ENCODE results near the gene PARD3.

PARD3 gene

DNA sequence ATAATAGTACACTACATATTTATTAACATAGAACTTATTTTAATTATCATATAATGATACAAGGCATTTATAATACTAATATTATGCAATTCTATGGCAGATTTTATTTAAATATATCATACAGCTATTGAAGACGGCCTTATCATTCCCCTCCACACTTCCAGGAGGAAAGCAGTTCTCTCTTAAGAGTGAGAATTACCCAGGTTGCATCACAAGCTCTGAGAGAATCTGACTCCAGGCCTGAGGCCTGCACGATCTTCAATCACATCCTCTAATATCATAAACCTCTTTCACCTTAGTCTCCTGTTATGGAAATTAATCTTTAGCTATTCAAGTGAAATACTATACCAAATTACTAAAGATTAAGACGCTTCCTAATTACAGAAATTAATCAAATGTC is 564.4 kb downstream of the PARD3 start:
- WGBS (ENCODE audit: extremely low coverage, insufficient coverage, insufficient read length) = no CpG with 5 or more reads among the region's 3 CpGs
- H3K27ac ChIP-seq (ENCODE audit: low read depth, low read length) = no peak overlapping the region
- H3K27me3 ChIP-seq (ENCODE audit: insufficient read depth, low read length) = no peaks in the 10 kb centered on the region

DNA sequence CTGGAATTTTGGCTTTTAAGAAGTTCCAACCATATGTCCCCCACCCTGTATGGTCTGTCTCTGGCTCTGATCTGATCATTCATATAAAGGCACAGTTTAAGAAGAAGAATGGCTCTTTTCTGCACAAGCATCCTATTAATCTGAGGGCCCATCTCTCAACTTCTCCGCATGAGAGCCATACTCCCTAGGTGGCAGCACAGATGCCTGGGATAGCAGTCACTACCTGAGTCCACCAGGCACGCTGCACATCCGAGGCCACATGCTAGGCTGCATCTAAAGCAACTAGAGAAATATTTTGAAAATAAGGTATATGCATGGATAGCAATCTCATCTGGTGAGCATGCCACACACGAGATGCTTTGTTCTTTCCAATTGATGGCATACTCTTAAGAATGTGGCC is 565.5 kb downstream of the PARD3 start:
- Histone ChIP-seq H3K4me2 (ENCODE audit: low read length) (no peak overlapping the region), H3K27me3 (ENCODE audit: insufficient read depth, low read length) (no peaks in the 10 kb centered on the region), H3K4me3 (ENCODE audit: low read depth, low read length) (no peak overlapping the region), H3K27ac (ENCODE audit: low read depth, low read length) (no peak overlapping the region), H3K9ac (ENCODE audit: low read length) (no peak overlapping the region), H3K9me3 (ENCODE audit: insufficient read depth, low read depth, low read length) (no peaks in the 10 kb centered on the region), H3K18ac (ENCODE audit: low read length) (no peak overlapping the region), H3K4ac (ENCODE audit: low read depth, low read length) (no peak overlapping the region), H4K12ac (ENCODE audit: low read depth, low read length) (no peak overlapping the region), H2AK5ac (ENCODE audit: low read length) (no peak overlapping the region), H4K91ac (ENCODE audit: low read depth, low read length) (no peak overlapping the region), H3K36me3 (ENCODE audit: control insufficient read depth in 1 of 2, insufficient read depth in 2 of 2, low read length in 2 of 2) (no peaks in the 10 kb centered on the region), H4K8ac (ENCODE audit: low read depth, low read length) (no peak overlapping the region), H3K79me2 (ENCODE audit: control insufficient read depth, insufficient read depth, low read length, poor library complexity) (no peaks in the 10 kb centered on the region), H3K23ac (ENCODE audit: low read length) (no peak overlapping the region), H3K4me1 (ENCODE audit: control insufficient read depth in 1 of 2, insufficient read depth in 2 of 2, low read length in 2 of 2) (no peaks in the 10 kb centered on the region), H3K14ac (ENCODE audit: low read length) (no peak overlapping the region), H2BK5ac (ENCODE audit: low read depth, low read length, poor library complexity) (no peak overlapping the region), H2AFZ (ENCODE audit: insufficient read depth, low read length, poor library complexity) (no peak overlapping the region), H2BK120ac (ENCODE audit: insufficient read depth, low read length, poor library complexity) (no peak overlapping the region), H3K79me1 (ENCODE audit: low read length) (no peaks in the 10 kb centered on the region), H2BK12ac (ENCODE audit: low read length) (no peak overlapping the region)
- WGBS (ENCODE audit: extremely low coverage, insufficient coverage, insufficient read length) = no CpG with 5 or more reads among the region's 4 CpGs
- DNase-seq = no peak

More for the DNA sequence above, 564.4 kb downstream of the PARD3 start:
- Histone ChIP-seq H3K14ac (ENCODE audit: low read length) (no peak overlapping the region), H3K23ac (ENCODE audit: low read length) (no peak overlapping the region), H2AK5ac (ENCODE audit: low read length) (no peak overlapping the region), H3K18ac (ENCODE audit: low read length) (no peak overlapping the region), H3K79me2 (ENCODE audit: control insufficient read depth, insufficient read depth, low read length, poor library complexity) (no peaks in the 10 kb centered on the region), H3K36me3 (ENCODE audit: control insufficient read depth in 1 of 2, insufficient read depth in 2 of 2, low read length in 2 of 2) (no peaks in the 10 kb centered on the region), H4K91ac (ENCODE audit: low read depth, low read length) (no peak overlapping the region), H3K9me3 (ENCODE audit: insufficient read depth, low read depth, low read length) (no peaks in the 10 kb centered on the region), H4K8ac (ENCODE audit: low read depth, low read length) (no peak overlapping the region), H2AFZ (ENCODE audit: insufficient read depth, low read length, poor library complexity) (no peak overlapping the region), H4K12ac (ENCODE audit: low read depth, low read length) (no peak overlapping the region), H3K4me2 (ENCODE audit: low read length) (no peak overlapping the region), H3K4me1 (ENCODE audit: control insufficient read depth in 1 of 2, insufficient read depth in 2 of 2, low read length in 2 of 2) (no peaks in the 10 kb centered on the region), H3K79me1 (ENCODE audit: low read length) (no peaks in the 10 kb centered on the region), H2BK12ac (ENCODE audit: low read length) (no peak overlapping the region), H2BK120ac (ENCODE audit: insufficient read depth, low read length, poor library complexity) (no peak overlapping the region), H2BK5ac (ENCODE audit: low read depth, low read length, poor library complexity) (no peak overlapping the region), H3K4ac (ENCODE audit: low read depth, low read length) (no peak overlapping the region), H3K4me3 (ENCODE audit: low read depth, low read length) (no peak overlapping the region), H3K9ac (ENCODE audit: low read length) (no peak overlapping the region)
- no peak for DNase-seq

DNA sequence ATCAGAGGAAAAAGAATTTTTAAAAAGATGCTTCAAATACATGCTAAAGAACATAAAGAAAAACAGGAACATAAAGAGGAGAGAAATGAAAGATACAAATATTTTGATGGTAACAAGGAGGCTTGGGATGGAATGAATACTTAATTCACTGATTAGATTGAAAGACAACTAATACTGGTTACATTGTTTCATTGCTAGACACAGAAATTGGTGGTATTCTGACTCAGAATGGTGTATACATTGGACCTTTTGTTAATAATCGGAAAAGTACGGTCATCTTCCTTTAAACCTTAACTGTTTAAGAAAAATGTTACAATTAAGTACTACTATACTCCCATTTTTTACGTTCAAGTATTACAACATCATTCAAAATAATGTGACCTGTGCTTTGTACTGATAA is 567.5 kb downstream of the PARD3 start:
- Histone ChIP-seq H3K27ac (ENCODE audit: low read depth, low read length) (no peak overlapping the region), H3K79me1 (ENCODE audit: low read length) (no peaks in the 10 kb centered on the region), H2BK120ac (ENCODE audit: insufficient read depth, low read length, poor library complexity) (no peak overlapping the region), H3K4me3 (ENCODE audit: low read depth, low read length) (no peak overlapping the region), H2AFZ (ENCODE audit: insufficient read depth, low read length, poor library complexity) (no peak overlapping the region), H3K9me3 (ENCODE audit: insufficient read depth, low read depth, low read length) (no peaks in the 10 kb centered on the region), H3K23ac (ENCODE audit: low read length) (no peak overlapping the region), H4K91ac (ENCODE audit: low read depth, low read length) (no peak overlapping the region), H3K4me2 (ENCODE audit: low read length) (no peak overlapping the region), H3K4me1 (ENCODE audit: control insufficient read depth in 1 of 2, insufficient read depth in 2 of 2, low read length in 2 of 2) (no peaks in the 10 kb centered on the region), H3K18ac (ENCODE audit: low read length) (no peak overlapping the region), H3K9ac (ENCODE audit: low read length) (no peak overlapping the region), H3K36me3 (ENCODE audit: control insufficient read depth in 1 of 2, insufficient read depth in 2 of 2, low read length in 2 of 2) (no peaks in the 10 kb centered on the region), H3K4ac (ENCODE audit: low read depth, low read length) (no peak overlapping the region), H2BK12ac (ENCODE audit: low read length) (no peak overlapping the region), H2BK5ac (ENCODE audit: low read depth, low read length, poor library complexity) (no peak overlapping the region), H3K14ac (ENCODE audit: low read length) (no peak overlapping the region), H3K27me3 (ENCODE audit: insufficient read depth, low read length) (no peaks in the 10 kb centered on the region), H3K79me2 (ENCODE audit: control insufficient read depth, insufficient read depth, low read length, poor library complexity) (no peaks in the 10 kb centered on the region), H4K12ac (ENCODE audit: low read depth, low read length) (no peak overlapping the region), H4K8ac (ENCODE audit: low read depth, low read length) (no peak overlapping the region), H2AK5ac (ENCODE audit: low read length) (no peak overlapping the region)
- no CpG with 5 or more reads among the region's 3 CpGs for WGBS (ENCODE audit: extremely low coverage, insufficient coverage, insufficient read length)
- no peak for DNase-seq

DNA sequence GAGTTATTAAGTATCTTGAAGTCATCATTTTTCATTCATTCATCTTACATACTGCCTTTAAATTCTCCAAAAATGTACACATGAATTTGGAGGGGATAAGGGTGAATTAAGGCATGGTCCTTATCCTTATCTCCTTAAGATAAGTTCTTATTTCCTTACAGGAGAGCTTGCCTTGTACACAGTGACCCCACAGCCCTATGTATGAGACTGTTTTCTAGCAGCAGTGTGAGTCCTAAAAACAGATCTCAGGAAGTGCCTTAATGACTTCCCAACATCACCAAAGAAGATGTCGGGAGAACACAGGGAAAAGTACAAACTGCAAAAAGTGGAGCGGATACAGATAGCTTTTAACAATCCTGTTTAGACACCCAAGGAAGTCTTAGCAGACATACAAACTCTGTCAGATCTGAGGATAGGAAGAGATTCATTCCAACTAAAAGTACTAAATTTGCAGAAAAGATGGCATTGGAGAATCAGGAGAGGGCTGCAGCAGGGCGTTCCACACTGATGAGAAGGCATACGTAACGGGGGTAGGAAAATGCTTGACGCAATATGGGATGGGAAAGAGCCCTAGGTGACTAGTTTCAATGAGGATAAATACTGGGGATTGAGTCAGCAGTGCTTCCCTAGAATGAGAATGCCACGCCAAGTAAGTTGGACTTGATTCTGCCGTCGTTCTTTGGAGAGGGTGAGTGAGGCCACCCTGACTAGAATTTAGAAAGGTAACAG is 570.2 kb downstream of the PARD3 start:
- no peak overlapping the region for H3K27ac ChIP-seq (ENCODE audit: low read depth, low read length)
- H3K4me1 ChIP-seq (ENCODE audit: control insufficient read depth in 1 of 2, insufficient read depth in 2 of 2, low read length in 2 of 2) = no peaks in the 10 kb centered on the region
- no peak overlapping the region for H4K12ac ChIP-seq (ENCODE audit: low read depth, low read length)
- H2AFZ ChIP-seq (ENCODE audit: insufficient read depth, low read length, poor library complexity) = no peak overlapping the region
- no peaks in the 10 kb centered on the region for H3K36me3 ChIP-seq (ENCODE audit: control insufficient read depth in 1 of 2, insufficient read depth in 2 of 2, low read length in 2 of 2)
- H3K14ac ChIP-seq (ENCODE audit: low read length) = no peak overlapping the region
- no peak overlapping the region for H4K91ac ChIP-seq (ENCODE audit: low read depth, low read length)
- H3K79me2 ChIP-seq (ENCODE audit: control insufficient read depth, insufficient read depth, low read length, poor library complexity) = no peaks in the 10 kb centered on the region
- H3K27me3 ChIP-seq (ENCODE audit: insufficient read depth, low read length) = no peaks in the 10 kb centered on the region
- no peak overlapping the region for H3K4me3 ChIP-seq (ENCODE audit: low read depth, low read length)
- no peak overlapping the region for H3K4me2 ChIP-seq (ENCODE audit: low read length)
- no peak overlapping the region for H4K8ac ChIP-seq (ENCODE audit: low read depth, low read length)
- no CpG with 5 or more reads among the region's 9 CpGs for WGBS (ENCODE audit: extremely low coverage, insufficient coverage, insufficient read length)
- H3K9me3 ChIP-seq (ENCODE audit: insufficient read depth, low read depth, low read length) = no peaks in the 10 kb centered on the region
- no peak overlapping the region for H3K4ac ChIP-seq (ENCODE audit: low read depth, low read length)
- H3K18ac ChIP-seq (ENCODE audit: low read length) = no peak overlapping the region
- no peak overlapping the region for H2BK5ac ChIP-seq (ENCODE audit: low read depth, low read length, poor library complexity)
- no peak overlapping the region for H2BK120ac ChIP-seq (ENCODE audit: insufficient read depth, low read length, poor library complexity)
- no peak overlapping the region for H3K9ac ChIP-seq (ENCODE audit: low read length)
- H2AK5ac ChIP-seq (ENCODE audit: low read length) = no peak overlapping the region
- H3K79me1 ChIP-seq (ENCODE audit: low read length) = no peaks in the 10 kb centered on the region
- peak in 1 of 2 donors; percentile 26 for DNase-seq
- H3K23ac ChIP-seq (ENCODE audit: low read length) = no peak overlapping the region
- no peak overlapping the region for H2BK12ac ChIP-seq (ENCODE audit: low read length)

Data from trophoblast cell (in vitro differentiated cells and primary cell).